Measurements from ENCODE around the gene PNPO. TPM values are rescaled to one million over a fixed set of nuclear protein-coding genes. Genes with fewer than 3 reads are reported as not detected.

PNPO gene
- total RNA-seq, 4 donors from 2014 or later: 20.1 to 39.7 (median 30.8) TPM

- DNase-seq (ENCODE audit: low spot score): no peak
- ATAC-seq (ENCODE audit: low FRiP score): peak; percentile 46
- no peak for TF ChIP-seq CTCF (IDR thresholded peaks at IDR 0.05)
Observed at GRCh38 chr17:47966079-47966519, 24.7 kb downstream of the PNPO start.

- no peak for TF ChIP-seq CTCF (IDR thresholded peaks at IDR 0.05)
- no peak for DNase-seq (ENCODE audit: low spot score)
- ATAC-seq (ENCODE audit: low FRiP score): no peak
Observed at GRCh38 chr17:47967607-47968252, 26.4 kb downstream of the PNPO start.

GRCh38 chr17:47968836-47969235 lies 27.5 kb downstream of the PNPO start:
- ATAC-seq (ENCODE audit: low FRiP score) (no peak), DNase-seq (ENCODE audit: low spot score) (no peak)
- no peak for TF ChIP-seq CTCF (IDR thresholded peaks at IDR 0.05)

- DNase-seq (ENCODE audit: low spot score): no peak
- no peak for TF ChIP-seq CTCF (IDR thresholded peaks at IDR 0.05)
- no peak for ATAC-seq (ENCODE audit: low FRiP score)
Observed at GRCh38 chr17:47969930-47970724, 28.8 kb downstream of the PNPO start.

GRCh38 chr17:47970725-47971499 lies 29.5 kb downstream of the PNPO start, which contains the start of gene CDK5RAP3:
Gene CDK5RAP3, plus strand, starts transcription at chr17:47971113. Its CDS starts 34 bp downstream, at chr17:47971147.
- peak in 2 of 3 donors; percentile 44 to 59 for TF ChIP-seq CTCF (IDR thresholded peaks at IDR 0.05)
- peak; percentile 98 for DNase-seq (ENCODE audit: low spot score)
- ATAC-seq (ENCODE audit: low FRiP score): peak; percentile 95

GRCh38 chr17:47973541-47973940 lies 32.2 kb downstream of the PNPO start:
- DNase-seq (ENCODE audit: low spot score) (no peak), ATAC-seq (ENCODE audit: low FRiP score) (no peak)
- no peak for TF ChIP-seq CTCF (IDR thresholded peaks at IDR 0.05)

Measured in omental fat pad (tissue), 4 donors.